ENCODE data around the gene ZNF668. TPM values are rescaled to one million over a fixed set of nuclear protein-coding genes. Genes with fewer than 3 reads are reported as not detected.

The ZNF668 gene
- total and polyA plus RNA-seq, 2 of the 13 experiments (the other 11 are each of a cell fraction or from before 2014, with no cell fraction given) = 3.8 to 9.8 TPM

- TF ChIP-seq ZBTB40 (IDR thresholded peaks at IDR 0.05) (peak; percentile 93), ZBTB40 (CRISPR knock-in tag; IDR thresholded peaks at IDR 0.05) (peak; percentile 71; the same call in 1 of the 2 replicates), RARG (CRISPR knock-in tag; IDR thresholded peaks at IDR 0.05; ENCODE audit: low read depth) (no peak), ZFP36L1 (CRISPR knock-in tag; IDR thresholded peaks at IDR 0.05) (peak; percentile 89; the same call in 1 of the 2 replicates), MAFK (conservative IDR thresholded peaks at IDR 0.05 in 1 of 2, IDR thresholded peaks at IDR 0.05 in 1 of 2; ENCODE audit: low read length in 2 of 2) (no peak), ZNF256 (CRISPR knock-in tag; conservative IDR thresholded peaks at IDR 0.05) (peak; percentile 85; the same call in 1 of the 2 replicates), GTF3A (CRISPR knock-in tag; conservative IDR thresholded peaks at IDR 0.05) (0 out of 2 replicates have a peak, but pooled peaks have one; percentile 62), ZNF558 (CRISPR knock-in tag; IDR thresholded peaks at IDR 0.05; ENCODE audit: borderline replicate concordance) (peak; percentile 57; the same call in 1 of the 2 replicates), BORCS8-MEF2B (CRISPR knock-in tag; IDR thresholded peaks at IDR 0.05) (peak; percentile 70), ZNF883 (CRISPR knock-in tag; IDR thresholded peaks at IDR 0.05; ENCODE audit: not compliant biosample characterization) (peak; percentile 99)
- TF ChIP-seq, protein P1, sequence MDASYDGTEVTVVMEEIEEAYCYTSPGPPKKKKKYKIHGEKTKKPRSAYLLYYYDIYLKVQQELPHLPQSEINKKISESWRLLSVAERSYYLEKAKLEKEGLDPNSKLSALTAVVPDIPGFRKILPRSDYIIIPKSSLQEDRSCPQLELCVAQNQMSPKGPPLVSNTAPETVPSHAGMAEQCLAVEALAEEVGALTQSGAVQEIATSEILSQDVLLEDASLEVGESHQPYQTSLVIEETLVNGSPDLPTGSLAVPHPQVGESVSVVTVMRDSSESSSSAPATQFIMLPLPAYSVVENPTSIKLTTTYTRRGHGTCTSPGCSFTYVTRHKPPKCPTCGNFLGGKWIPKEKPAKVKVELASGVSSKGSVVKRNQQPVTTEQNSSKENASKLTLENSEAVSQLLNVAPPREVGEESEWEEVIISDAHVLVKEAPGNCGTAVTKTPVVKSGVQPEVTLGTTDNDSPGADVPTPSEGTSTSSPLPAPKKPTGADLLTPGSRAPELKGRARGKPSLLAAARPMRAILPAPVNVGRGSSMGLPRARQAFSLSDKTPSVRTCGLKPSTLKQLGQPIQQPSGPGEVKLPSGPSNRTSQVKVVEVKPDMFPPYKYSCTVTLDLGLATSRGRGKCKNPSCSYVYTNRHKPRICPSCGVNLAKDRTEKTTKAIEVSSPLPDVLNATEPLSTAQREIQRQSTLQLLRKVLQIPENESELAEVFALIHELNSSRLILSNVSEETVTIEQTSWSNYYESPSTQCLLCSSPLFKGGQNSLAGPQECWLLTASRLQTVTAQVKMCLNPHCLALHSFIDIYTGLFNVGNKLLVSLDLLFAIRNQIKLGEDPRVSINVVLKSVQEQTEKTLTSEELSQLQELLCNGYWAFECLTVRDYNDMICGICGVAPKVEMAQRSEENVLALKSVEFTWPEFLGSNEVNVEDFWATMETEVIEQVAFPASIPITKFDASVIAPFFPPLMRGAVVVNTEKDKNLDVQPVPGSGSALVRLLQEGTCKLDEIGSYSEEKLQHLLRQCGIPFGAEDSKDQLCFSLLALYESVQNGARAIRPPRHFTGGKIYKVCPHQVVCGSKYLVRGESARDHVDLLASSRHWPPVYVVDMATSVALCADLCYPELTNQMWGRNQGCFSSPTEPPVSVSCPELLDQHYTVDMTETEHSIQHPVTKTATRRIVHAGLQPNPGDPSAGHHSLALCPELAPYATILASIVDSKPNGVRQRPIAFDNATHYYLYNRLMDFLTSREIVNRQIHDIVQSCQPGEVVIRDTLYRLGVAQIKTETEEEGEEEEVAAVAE (CRISPR knock-in tag; IDR thresholded peaks at IDR 0.05; ENCODE audit: borderline replicate concordance) = peak; percentile 85; the same call in 1 of the 2 replicates
Observed at GRCh38 chr16:31032736-31033708, 41.0 kb downstream of the ZNF668 start, which contains the start of gene STX4 (continued).

Data from HepG2 (cell line).